K562 (cell line): Measurements from ENCODE around the gene ANKRD24. TPM values are rescaled to one million over a fixed set of nuclear protein-coding genes. Genes with fewer than 3 reads are reported as not detected.

ENCODE experiments used
- BCL6 ChIP-seq: fragments of 250-450 bp; sonication (Bioruptor Pico); IDR thresholded peaks from 2 replicates; pipeline ENCODE4 v1.4.0; 2020
- CBX2 ChIP-seq: fragments of 200-600 bp; sonication (generic); IDR thresholded peaks from one replicate; pipeline ENCODE4 v1.6.1; 2012; ENCODE audit warnings: mild to moderate bottlenecking, low read length, inconsistent platforms; ENCODE audit not compliant: insufficient read depth, poor library complexity, severe bottlenecking
- CEBPB ChIP-seq: fragments of 450-650 bp; IDR thresholded peaks from 2 replicates; pipeline ENCODE4 v1.6.1; 2016; ENCODE audit warnings: missing genetic modification characterization, missing compliant biosample characterization
- CREM ChIP-seq: IDR thresholded peaks from 2 replicates; pipeline ENCODE4 v1.6.1; 2014; ENCODE audit warnings: antibody characterized with exemption, low read depth
- FOSL1 ChIP-seq: fragments of 200-800 bp; sonication (Bioruptor generic); conservative IDR thresholded peaks from 2 replicates; pipeline ENCODE4 v1.6.1; 2016; ENCODE audit warnings: missing genetic modification characterization, missing compliant biosample characterization
- ILK ChIP-seq: fragments of 450-650 bp; IDR thresholded peaks from 2 replicates; pipeline ENCODE4 v1.6.1; 2016; ENCODE audit warnings: missing genetic modification characterization, low read depth, mild to moderate bottlenecking, missing compliant biosample characterization, moderate library complexity, borderline replicate concordance
- KLF16 ChIP-seq: IDR thresholded peaks from 2 replicates; pipeline ENCODE4 v1.6.1; 2016; ENCODE audit warnings: antibody characterized with exemption
- MCM2 ChIP-seq: fragments of 450-650 bp; IDR thresholded peaks from 2 replicates; pipeline ENCODE4 v1.6.1; 2017; ENCODE audit warnings: low read depth, mild to moderate bottlenecking
- NFE2 ChIP-seq: IDR thresholded peaks from 2 replicates; pipeline ENCODE4 v1.6.1; 2014; ENCODE audit warnings: antibody characterized with exemption, low read depth
- POLR2AphosphoS2 ChIP-seq: IDR thresholded peaks from 2 replicates; pipeline ENCODE4 v1.6.1; 2012; ENCODE audit warnings: low read length, improper control_type of control experiment
- POLR3A ChIP-seq: IDR thresholded peaks from 2 replicates; pipeline ENCODE4 v1.6.1; 2011; ENCODE audit warnings: borderline replicate concordance, mild to moderate bottlenecking, moderate library complexity; ENCODE audit not compliant: insufficient read length, insufficient read depth; ENCODE audit errors: extremely low read depth
- SMAD1 ChIP-seq: fragments of 150-350 bp; IDR thresholded peaks from 2 replicates; pipeline ENCODE4 v1.6.1; 2014; ENCODE audit warnings: low read length, low read depth; ENCODE audit not compliant: partially characterized antibody
- polyA plus RNA-seq, 8 experiments: library from polyadenylated mRNA; depleted of rRNA in 4 of 8; stranded (reverse) in 5 of 8; unstranded in 3 of 8; fragments of >200 nt; fragmentation: Nextera tagmentation in 2 of 8; fragmentation: Illumina TruSeq in 1 of 8; extraction: Ambion mirVana in 2 of 8; extraction: Trizol in 1 of 8; gene quantifications; 2 replicates each; pipeline versions ENCODE4 v1.2.1 to v1.2.3, GENCODE V29; 2011 to 2014; ENCODE audit warnings: inconsistent platforms in 1 of 8, missing spikeins in 1 of 8
- total RNA-seq, 7 experiments: library from RNA; depleted of rRNA in 6 of 7; stranded (reverse); fragments of >200 nt in 6 of 7; fragmentation: Illumina TruSeq in 2 of 7; extraction: Trizol in 2 of 7; gene quantifications; 2 replicates each; pipeline versions ENCODE4 v1.2.1 to v1.2.3, GENCODE V29; 2011 to 2021; ENCODE audit warnings: low replicate concordance in 1 of 7
- TF ChIP-seq, protein P1 (sequence below): sonication (generic); formaldehyde crosslinking; IDR thresholded peaks from 2 replicates; pipeline ENCODE4 v1.8.0; 2022; ENCODE audit warnings: missing genetic modification reagents, mild to moderate bottlenecking, borderline replicate concordance
- TF ChIP-seq, protein P2 (sequence below): fragments of 250-450 bp; sonication (Bioruptor Pico); IDR thresholded peaks from 2 replicates; pipeline ENCODE4 v1.8.0; 2021; ENCODE audit warnings: moderate library complexity, mild to moderate bottlenecking, inconsistent platforms
- TF ChIP-seq, protein P3 (sequence below): IDR thresholded peaks from 2 replicates; pipeline ENCODE4 v1.6.1; 2011; ENCODE audit warnings: borderline replicate concordance, low read depth, mild to moderate bottlenecking, moderate library complexity, low read length; ENCODE audit not compliant: insufficient read depth, poor library complexity, severe bottlenecking
- TF ChIP-seq, protein P4 (sequence below): fragments of 250-450 bp; sonication (Bioruptor Pico); IDR thresholded peaks from 2 replicates; pipeline ENCODE4 v1.5.0; 2021; ENCODE audit warnings: mild to moderate bottlenecking, borderline replicate concordance
- TF ChIP-seq, protein P5 (sequence below): sonication (generic); formaldehyde crosslinking; IDR thresholded peaks from 2 replicates; pipeline ENCODE4 v1.8.1; 2022; ENCODE audit warnings: missing genetic modification reagents
- TF ChIP-seq, protein P6 (sequence below): conservative IDR thresholded peaks from 2 replicates; pipeline ENCODE4 v1.6.1; 2011; ENCODE audit warnings: low read depth, mild to moderate bottlenecking, low read length; ENCODE audit not compliant: control insufficient read depth

Gene ANKRD24
- total and polyA plus RNA-seq, 9 of the 15 experiments (the other 6 are each of a cell fraction or from before 2014, with no cell fraction given): 0.07 to 0.12 (median 0.09) TPM; not detected in 5

DNA sequence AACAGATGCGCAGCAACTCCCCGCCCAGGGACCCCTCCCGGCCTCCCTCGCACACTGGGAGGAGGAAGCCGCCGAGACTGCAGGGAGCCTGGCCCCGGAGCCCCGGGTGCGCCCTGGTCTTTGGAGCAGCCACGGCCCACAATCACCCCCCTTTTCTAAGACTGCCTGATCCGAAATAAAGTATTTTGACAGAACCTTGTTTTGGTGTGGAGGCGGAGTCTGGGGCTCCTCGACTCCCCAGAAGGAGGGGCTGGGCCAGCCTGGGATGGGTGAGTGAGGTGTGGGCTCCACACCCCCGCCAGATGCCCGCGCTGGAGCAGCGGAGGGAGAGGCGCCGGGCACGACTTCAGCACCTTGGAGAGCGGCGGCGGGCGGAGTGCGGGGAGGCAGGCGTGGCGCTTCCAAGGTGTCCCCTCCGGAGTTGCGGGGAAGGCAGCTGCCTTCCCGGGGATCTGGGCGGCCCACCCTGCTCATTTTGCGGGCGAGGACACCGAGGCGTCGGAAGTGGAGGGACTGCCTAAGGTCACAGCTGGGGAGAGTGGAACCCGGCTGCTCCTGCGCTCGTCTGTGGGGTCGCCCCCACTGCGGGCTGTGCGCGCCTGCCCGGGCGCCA is 9.5 kb upstream of the ANKRD24 start (continued):
- TF ChIP-seq, protein P1, sequence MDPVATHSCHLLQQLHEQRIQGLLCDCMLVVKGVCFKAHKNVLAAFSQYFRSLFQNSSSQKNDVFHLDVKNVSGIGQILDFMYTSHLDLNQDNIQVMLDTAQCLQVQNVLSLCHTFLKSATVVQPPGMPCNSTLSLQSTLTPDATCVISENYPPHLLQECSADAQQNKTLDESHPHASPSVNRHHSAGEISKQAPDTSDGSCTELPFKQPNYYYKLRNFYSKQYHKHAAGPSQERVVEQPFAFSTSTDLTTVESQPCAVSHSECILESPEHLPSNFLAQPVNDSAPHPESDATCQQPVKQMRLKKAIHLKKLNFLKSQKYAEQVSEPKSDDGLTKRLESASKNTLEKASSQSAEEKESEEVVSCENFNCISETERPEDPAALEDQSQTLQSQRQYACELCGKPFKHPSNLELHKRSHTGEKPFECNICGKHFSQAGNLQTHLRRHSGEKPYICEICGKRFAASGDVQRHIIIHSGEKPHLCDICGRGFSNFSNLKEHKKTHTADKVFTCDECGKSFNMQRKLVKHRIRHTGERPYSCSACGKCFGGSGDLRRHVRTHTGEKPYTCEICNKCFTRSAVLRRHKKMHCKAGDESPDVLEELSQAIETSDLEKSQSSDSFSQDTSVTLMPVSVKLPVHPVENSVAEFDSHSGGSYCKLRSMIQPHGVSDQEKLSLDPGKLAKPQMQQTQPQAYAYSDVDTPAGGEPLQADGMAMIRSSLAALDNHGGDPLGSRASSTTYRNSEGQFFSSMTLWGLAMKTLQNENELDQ (CRISPR knock-in tag): no peak
- TF ChIP-seq ILK (tag): no peak
- no peak for TF ChIP-seq MCM2
- TF ChIP-seq KLF16: no peak
- no peak for TF ChIP-seq NFE2
- no peak for TF ChIP-seq POLR2AphosphoS2
- no peak for TF ChIP-seq FOSL1 (tag)
- TF ChIP-seq, protein P2, sequence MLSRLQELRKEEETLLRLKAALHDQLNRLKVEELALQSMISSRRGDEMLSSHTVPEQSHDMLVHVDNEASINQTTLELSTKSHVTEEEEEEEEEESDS (CRISPR knock-in tag): no peak
- TF ChIP-seq SMAD1: no peak
- no peak for TF ChIP-seq CBX2
- TF ChIP-seq, protein P3, sequence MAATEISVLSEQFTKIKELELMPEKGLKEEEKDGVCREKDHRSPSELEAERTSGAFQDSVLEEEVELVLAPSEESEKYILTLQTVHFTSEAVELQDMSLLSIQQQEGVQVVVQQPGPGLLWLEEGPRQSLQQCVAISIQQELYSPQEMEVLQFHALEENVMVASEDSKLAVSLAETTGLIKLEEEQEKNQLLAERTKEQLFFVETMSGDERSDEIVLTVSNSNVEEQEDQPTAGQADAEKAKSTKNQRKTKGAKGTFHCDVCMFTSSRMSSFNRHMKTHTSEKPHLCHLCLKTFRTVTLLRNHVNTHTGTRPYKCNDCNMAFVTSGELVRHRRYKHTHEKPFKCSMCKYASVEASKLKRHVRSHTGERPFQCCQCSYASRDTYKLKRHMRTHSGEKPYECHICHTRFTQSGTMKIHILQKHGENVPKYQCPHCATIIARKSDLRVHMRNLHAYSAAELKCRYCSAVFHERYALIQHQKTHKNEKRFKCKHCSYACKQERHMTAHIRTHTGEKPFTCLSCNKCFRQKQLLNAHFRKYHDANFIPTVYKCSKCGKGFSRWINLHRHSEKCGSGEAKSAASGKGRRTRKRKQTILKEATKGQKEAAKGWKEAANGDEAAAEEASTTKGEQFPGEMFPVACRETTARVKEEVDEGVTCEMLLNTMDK: no peak
- TF ChIP-seq, protein P4, sequence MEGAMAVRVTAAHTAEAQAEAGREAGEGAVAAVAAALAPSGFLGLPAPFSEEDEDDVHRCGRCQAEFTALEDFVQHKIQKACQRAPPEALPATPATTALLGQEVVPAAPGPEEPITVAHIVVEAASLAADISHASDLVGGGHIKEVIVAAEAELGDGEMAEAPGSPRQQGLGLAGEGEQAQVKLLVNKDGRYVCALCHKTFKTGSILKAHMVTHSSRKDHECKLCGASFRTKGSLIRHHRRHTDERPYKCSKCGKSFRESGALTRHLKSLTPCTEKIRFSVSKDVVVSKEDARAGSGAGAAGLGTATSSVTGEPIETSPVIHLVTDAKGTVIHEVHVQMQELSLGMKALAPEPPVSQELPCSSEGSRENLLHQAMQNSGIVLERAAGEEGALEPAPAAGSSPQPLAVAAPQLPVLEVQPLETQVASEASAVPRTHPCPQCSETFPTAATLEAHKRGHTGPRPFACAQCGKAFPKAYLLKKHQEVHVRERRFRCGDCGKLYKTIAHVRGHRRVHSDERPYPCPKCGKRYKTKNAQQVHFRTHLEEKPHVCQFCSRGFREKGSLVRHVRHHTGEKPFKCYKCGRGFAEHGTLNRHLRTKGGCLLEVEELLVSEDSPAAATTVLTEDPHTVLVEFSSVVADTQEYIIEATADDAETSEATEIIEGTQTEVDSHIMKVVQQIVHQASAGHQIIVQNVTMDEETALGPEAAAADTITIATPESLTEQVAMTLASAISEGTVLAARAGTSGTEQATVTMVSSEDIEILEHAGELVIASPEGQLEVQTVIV (CRISPR knock-in tag): no peak
- TF ChIP-seq BCL6 (CRISPR knock-in tag): no peak
- TF ChIP-seq, protein P5, sequence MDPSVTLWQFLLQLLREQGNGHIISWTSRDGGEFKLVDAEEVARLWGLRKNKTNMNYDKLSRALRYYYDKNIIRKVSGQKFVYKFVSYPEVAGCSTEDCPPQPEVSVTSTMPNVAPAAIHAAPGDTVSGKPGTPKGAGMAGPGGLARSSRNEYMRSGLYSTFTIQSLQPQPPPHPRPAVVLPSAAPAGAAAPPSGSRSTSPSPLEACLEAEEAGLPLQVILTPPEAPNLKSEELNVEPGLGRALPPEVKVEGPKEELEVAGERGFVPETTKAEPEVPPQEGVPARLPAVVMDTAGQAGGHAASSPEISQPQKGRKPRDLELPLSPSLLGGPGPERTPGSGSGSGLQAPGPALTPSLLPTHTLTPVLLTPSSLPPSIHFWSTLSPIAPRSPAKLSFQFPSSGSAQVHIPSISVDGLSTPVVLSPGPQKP (CRISPR knock-in tag): no peak
- no peak for TF ChIP-seq POLR3A
- TF ChIP-seq, protein P6, sequence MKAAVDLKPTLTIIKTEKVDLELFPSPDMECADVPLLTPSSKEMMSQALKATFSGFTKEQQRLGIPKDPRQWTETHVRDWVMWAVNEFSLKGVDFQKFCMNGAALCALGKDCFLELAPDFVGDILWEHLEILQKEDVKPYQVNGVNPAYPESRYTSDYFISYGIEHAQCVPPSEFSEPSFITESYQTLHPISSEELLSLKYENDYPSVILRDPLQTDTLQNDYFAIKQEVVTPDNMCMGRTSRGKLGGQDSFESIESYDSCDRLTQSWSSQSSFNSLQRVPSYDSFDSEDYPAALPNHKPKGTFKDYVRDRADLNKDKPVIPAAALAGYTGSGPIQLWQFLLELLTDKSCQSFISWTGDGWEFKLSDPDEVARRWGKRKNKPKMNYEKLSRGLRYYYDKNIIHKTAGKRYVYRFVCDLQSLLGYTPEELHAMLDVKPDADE: no peak
- TF ChIP-seq CEBPB (tag): no peak
- TF ChIP-seq CREM: peak; percentile 42; the same call in 1 of the 2 replicates
